ENCODE results near the gene REXO1. TPM values are rescaled to one million over a fixed set of nuclear protein-coding genes. Genes with fewer than 3 reads are reported as not detected.
A peak's percentile ranks its signal among the peaks of the same experiment; 100 is the strongest.

The REXO1 gene
- total and polyA plus RNA-seq, 2 donors: 7.9 to 20.5 TPM

GRCh38 chr19:1817553-1818179 lies 30.6 kb downstream of the REXO1 start:
- H3K36me3 ChIP-seq (ENCODE audit: insufficient read depth): peaks cover 7% of the 10 kb centered on the region
- no peak overlapping the region for H3K4me3 ChIP-seq (ENCODE audit: low read depth, low read length)
- DNase-seq (ENCODE audit: extremely low spot score): no peak
- H3K27ac ChIP-seq (ENCODE audit: low read depth): no peak overlapping the region
- WGBS: 83% methylated on average over 25 of the region's 25 CpGs
- no peaks in the 10 kb centered on the region for H3K4me1 ChIP-seq (ENCODE audit: insufficient read depth)

- Histone ChIP-seq H3K4me1 (ENCODE audit: insufficient read depth) (no peaks in the 10 kb centered on the region), H3K36me3 (ENCODE audit: insufficient read depth) (peaks cover 7% of the 10 kb centered on the region)
- WGBS: 93% methylated on average over 36 of the region's 36 CpGs
Measured at GRCh38 chr19:1816530-1817298, 31.6 kb downstream of the REXO1 start.

GRCh38 chr19:1815605-1816529 lies 32.4 kb downstream of the REXO1 start:
- no peak overlapping the region for H3K4me3 ChIP-seq (ENCODE audit: low read depth, low read length)
- H3K36me3 ChIP-seq (ENCODE audit: insufficient read depth): peaks cover 7% of the 10 kb centered on the region
- WGBS: 86% methylated on average over 61 of the region's 61 CpGs
- H3K27ac ChIP-seq (ENCODE audit: low read depth): no peak overlapping the region
- no peak for DNase-seq (ENCODE audit: extremely low spot score)
- no peaks in the 10 kb centered on the region for H3K4me1 ChIP-seq (ENCODE audit: insufficient read depth)

More at GRCh38 chr19:1816530-1817298, 31.6 kb downstream of the REXO1 start:
- Histone ChIP-seq H3K4me3 (ENCODE audit: low read depth, low read length) (no peak overlapping the region), H3K27ac (ENCODE audit: low read depth) (no peak overlapping the region)
- DNase-seq (ENCODE audit: extremely low spot score): no peak

- Histone ChIP-seq H3K4me1 (ENCODE audit: insufficient read depth) (no peaks in the 10 kb centered on the region), H3K4me3 (ENCODE audit: low read depth, low read length) (no peak overlapping the region), H3K27ac (ENCODE audit: low read depth) (no peak overlapping the region), H3K36me3 (ENCODE audit: insufficient read depth) (peaks cover 7% of the 10 kb centered on the region)
- WGBS: 79% methylated on average over 26 of the region's 26 CpGs
- no peak for DNase-seq (ENCODE audit: extremely low spot score)
Measured at GRCh38 chr19:1814833-1815604, 33.3 kb downstream of the REXO1 start.

- 81% methylated on average over 10 of the region's 10 CpGs for WGBS
- Histone ChIP-seq H3K4me1 (ENCODE audit: insufficient read depth) (no peaks in the 10 kb centered on the region), H3K36me3 (ENCODE audit: insufficient read depth) (peaks cover 7% of the 10 kb centered on the region), H3K4me3 (ENCODE audit: low read depth, low read length) (no peak overlapping the region), H3K27ac (ENCODE audit: low read depth) (no peak overlapping the region)
- DNase-seq (ENCODE audit: extremely low spot score): no peak
Measured at GRCh38 chr19:1814391-1814790, 33.9 kb downstream of the REXO1 start.

- H3K27ac ChIP-seq (ENCODE audit: low read depth): no peak overlapping the region
- H3K36me3 ChIP-seq (ENCODE audit: insufficient read depth): peaks cover 7% of the 10 kb centered on the region
- no peaks in the 10 kb centered on the region for H3K4me1 ChIP-seq (ENCODE audit: insufficient read depth)
- no peak for DNase-seq (ENCODE audit: extremely low spot score)
- no peak overlapping the region for H3K4me3 ChIP-seq (ENCODE audit: low read depth, low read length)
- 69% methylated on average over 21 of the region's 21 CpGs for WGBS
Measured at GRCh38 chr19:1813192-1814182, 34.8 kb downstream of the REXO1 start.

- Histone ChIP-seq H3K27ac (ENCODE audit: low read depth) (no peak overlapping the region), H3K36me3 (ENCODE audit: insufficient read depth) (peaks cover 4% of the 10 kb centered on the region), H3K4me3 (ENCODE audit: low read depth, low read length) (peak overlapping the region; percentile 41), H3K4me1 (ENCODE audit: insufficient read depth) (no peaks in the 10 kb centered on the region)
- peak; percentile 68 for DNase-seq (ENCODE audit: extremely low spot score)
- under 1% methylated on average over 47 of the region's 47 CpGs for WGBS
Measured at GRCh38 chr19:1812426-1813191, 35.7 kb downstream of the REXO1 start.

GRCh38 chr19:1811942-1812425 lies 36.3 kb downstream of the REXO1 start, which contains the start of gene ATP8B3:
TSS of gene ATP8B3 (minus strand) at chr19:1812276. CDS start at chr19:1811736, 540 bp downstream.
- DNase-seq (ENCODE audit: extremely low spot score): no peak
- 1% methylated on average over 48 of the region's 48 CpGs for WGBS
- H3K36me3 ChIP-seq (ENCODE audit: insufficient read depth): peaks cover 4% of the 10 kb centered on the region
- peak within 1 kb of the TSS; percentile 41 for H3K4me3 ChIP-seq (ENCODE audit: low read depth, low read length)
- H3K27ac ChIP-seq (ENCODE audit: low read depth): no peak within 1 kb of the TSS
- H3K4me1 ChIP-seq (ENCODE audit: insufficient read depth): no peaks in the 10 kb centered on the region

- Histone ChIP-seq H3K27ac (ENCODE audit: low read depth) (no peak overlapping the region), H3K4me3 (ENCODE audit: low read depth, low read length) (peak overlapping the region; percentile 41), H3K4me1 (ENCODE audit: insufficient read depth) (no peaks in the 10 kb centered on the region), H3K36me3 (ENCODE audit: insufficient read depth) (peaks cover 4% of the 10 kb centered on the region)
- 20% methylated on average over 13 of the region's 13 CpGs for WGBS
- DNase-seq (ENCODE audit: extremely low spot score): no peak
Measured at GRCh38 chr19:1811472-1811894, 36.8 kb downstream of the REXO1 start.

GRCh38 chr19:1810439-1811160 lies 37.7 kb downstream of the REXO1 start:
- no peaks in the 10 kb centered on the region for H3K36me3 ChIP-seq (ENCODE audit: insufficient read depth)
- no peaks in the 10 kb centered on the region for H3K4me1 ChIP-seq (ENCODE audit: insufficient read depth)
- H3K27ac ChIP-seq (ENCODE audit: low read depth): no peak overlapping the region
- no peak for DNase-seq (ENCODE audit: extremely low spot score)
- WGBS: 91% methylated on average over 19 of the region's 19 CpGs
- H3K4me3 ChIP-seq (ENCODE audit: low read depth, low read length): no peak overlapping the region

- Histone ChIP-seq H3K36me3 (ENCODE audit: insufficient read depth) (no peaks in the 10 kb centered on the region), H3K27ac (ENCODE audit: low read depth) (no peak overlapping the region), H3K4me1 (ENCODE audit: insufficient read depth) (no peaks in the 10 kb centered on the region), H3K4me3 (ENCODE audit: low read depth, low read length) (no peak overlapping the region)
- no peak for DNase-seq (ENCODE audit: extremely low spot score)
- WGBS: 79% methylated on average over 18 of the region's 18 CpGs
Measured at GRCh38 chr19:1809678-1810077, 38.6 kb downstream of the REXO1 start.

Measured in urinary bladder (tissue), 4 donors.